Activated T-cell treated with anti-CD3 and anti-CD28 coated beads, Interleukin-2, amount 50 U/mL, for 24 hours (primary cell): ENCODE data around the gene ANKRD33B.

ENCODE experiments used
- DNase-seq: peaks from one replicate; pipeline ENCODE4 v3.0.0-alpha.2; 2020
- H3K27ac Mint-ChIP-seq: 2 replicates; pipeline ENCODE4 v1.8.0; 2020; ENCODE audit warnings: mild to moderate bottlenecking, mixed read lengths
- H3K27me3 Mint-ChIP-seq: 2 replicates; pipeline ENCODE4 v1.8.0; 2020; ENCODE audit warnings: mixed read lengths
- H3K36me3 Mint-ChIP-seq: 2 replicates; pipeline ENCODE4 v1.8.0; 2020; ENCODE audit warnings: low read depth, mixed read lengths
- H3K4me1 Mint-ChIP-seq: 2 replicates; pipeline ENCODE4 v1.8.0; 2020; ENCODE audit warnings: low read depth, mixed read lengths
- H3K4me3 Mint-ChIP-seq: 2 replicates; pipeline ENCODE4 v1.8.0; 2020; ENCODE audit warnings: mild to moderate bottlenecking, moderate library complexity, mixed read lengths
- H3K9me3 Mint-ChIP-seq: 2 replicates; pipeline ENCODE4 v1.8.0; 2020; ENCODE audit warnings: mixed read lengths

The ANKRD33B gene

DNA sequence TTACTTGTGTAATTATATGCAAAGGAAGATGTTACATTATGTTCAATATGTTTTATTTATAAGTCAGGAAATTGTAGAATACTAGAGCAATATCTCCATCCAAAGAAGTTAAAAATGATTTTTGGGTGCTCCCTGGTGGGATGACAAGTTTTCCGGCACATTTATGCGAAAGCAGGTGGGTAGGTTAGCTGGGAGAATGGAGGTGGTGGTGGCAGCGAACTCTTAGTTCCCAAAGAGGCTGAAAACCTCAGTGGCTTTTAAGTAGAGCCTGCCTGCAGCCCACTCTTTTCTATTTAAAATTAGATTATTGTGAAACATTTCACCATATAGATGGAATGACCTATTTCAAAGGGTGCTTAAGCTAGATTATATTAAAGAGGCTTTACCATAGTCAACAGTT is 51.8 kb downstream of the ANKRD33B start:
- Mint-ChIP-seq H3K27me3 (no peaks in the 10 kb centered on the region), H3K4me1 (no peaks in the 10 kb centered on the region), H3K9me3 (no peaks in the 10 kb centered on the region), H3K27ac (no peak overlapping the region), H3K36me3 (no peaks in the 10 kb centered on the region), H3K4me3 (no peak overlapping the region)
- no peak for DNase-seq

DNA sequence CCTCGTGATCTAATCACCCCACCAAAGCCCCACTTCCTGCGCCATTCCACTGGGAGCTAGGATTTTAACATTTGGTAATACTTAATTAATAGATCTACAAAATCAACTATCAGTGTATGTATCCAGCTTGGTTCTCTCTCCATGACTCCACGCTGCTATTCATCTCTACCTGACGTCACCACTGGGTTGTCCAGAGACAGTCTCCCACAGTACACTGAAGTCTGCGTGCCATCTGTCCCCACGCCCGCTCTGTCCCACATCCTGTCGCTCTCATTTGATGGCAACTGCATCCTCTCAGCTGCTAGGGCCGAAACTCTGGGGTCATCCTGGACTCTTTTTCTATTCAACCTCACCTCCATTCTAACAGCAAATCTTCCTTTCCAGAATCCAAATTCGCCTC is 53.2 kb downstream of the ANKRD33B start:
- Mint-ChIP-seq H3K36me3 (no peaks in the 10 kb centered on the region), H3K27ac (no peak overlapping the region), H3K4me1 (peaks cover 2% of the 10 kb centered on the region), H3K9me3 (no peaks in the 10 kb centered on the region), H3K27me3 (no peaks in the 10 kb centered on the region), H3K4me3 (no peak overlapping the region)
- no peak for DNase-seq

DNA sequence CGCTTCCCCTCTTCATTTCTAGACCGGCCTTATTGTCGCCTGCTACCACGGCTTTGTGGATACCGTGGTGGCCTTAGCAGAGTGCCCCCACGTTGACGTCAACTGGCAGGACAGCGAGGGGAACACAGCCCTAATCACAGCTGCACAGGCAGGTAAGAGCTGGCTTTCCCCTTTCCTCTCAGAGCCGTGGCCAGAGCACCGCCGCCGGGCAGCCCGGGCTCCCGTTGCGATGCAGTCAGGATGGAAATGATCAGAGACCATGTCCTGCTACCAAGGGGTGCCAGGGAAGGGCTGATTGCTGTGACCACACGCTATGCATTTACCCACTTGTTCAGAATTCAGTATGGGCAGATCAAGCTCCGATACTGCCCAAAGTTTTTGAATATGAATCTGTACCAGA is 54.4 kb downstream of the ANKRD33B start:
- H3K36me3 Mint-ChIP-seq, result no peaks in the 10 kb centered on the region
- no peak overlapping the region for H3K4me3 Mint-ChIP-seq
- no peak for DNase-seq
- peaks cover 2% of the 10 kb centered on the region for H3K4me1 Mint-ChIP-seq
- no peaks in the 10 kb centered on the region for H3K9me3 Mint-ChIP-seq
- no peaks in the 10 kb centered on the region for H3K27me3 Mint-ChIP-seq
- H3K27ac Mint-ChIP-seq, result no peak overlapping the region

DNA sequence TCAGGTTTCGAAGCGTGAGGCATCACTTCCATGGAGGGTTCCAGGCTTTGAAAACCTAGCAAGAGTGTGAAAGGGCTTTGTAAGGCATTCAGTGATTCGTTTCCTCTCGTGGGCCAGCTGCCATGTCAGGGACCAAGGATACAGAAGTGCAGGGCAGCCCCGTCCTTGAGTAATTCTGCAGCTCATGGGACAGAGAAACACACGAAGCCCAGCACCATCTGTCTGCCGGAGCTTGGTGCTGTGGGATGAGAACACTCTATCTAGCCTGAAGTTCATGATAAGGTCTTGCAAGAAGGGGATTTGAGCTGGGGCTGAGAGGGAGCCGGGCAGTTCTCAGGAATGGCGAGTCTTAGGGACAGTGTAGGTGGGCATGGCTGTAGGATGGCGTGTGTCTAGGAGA is 55.8 kb downstream of the ANKRD33B start:
- no peak for DNase-seq
- Mint-ChIP-seq H3K4me1 (peaks cover 2% of the 10 kb centered on the region), H3K27ac (no peak overlapping the region), H3K36me3 (no peaks in the 10 kb centered on the region), H3K27me3 (no peaks in the 10 kb centered on the region), H3K9me3 (no peaks in the 10 kb centered on the region), H3K4me3 (no peak overlapping the region)

DNA sequence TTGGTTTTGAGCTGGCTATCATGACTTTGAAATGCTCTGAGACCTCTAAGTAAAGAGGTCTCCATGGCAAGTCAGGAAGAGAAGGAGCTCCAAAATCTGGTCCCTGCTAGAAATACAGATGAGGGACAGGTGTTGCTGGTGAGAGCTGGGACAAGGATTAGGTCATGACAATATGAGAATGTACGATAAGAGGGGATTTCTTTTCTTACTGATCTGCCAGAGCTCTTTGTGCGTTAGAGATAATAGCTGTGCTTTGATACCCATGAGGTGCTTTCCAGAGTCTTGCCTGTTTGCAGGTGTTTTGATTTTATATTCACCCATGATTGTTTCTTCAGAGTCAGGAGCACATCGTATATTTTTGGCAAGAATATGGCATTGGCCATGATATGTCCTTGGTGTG is 56.5 kb downstream of the ANKRD33B start:
- Mint-ChIP-seq H3K36me3 (no peaks in the 10 kb centered on the region), H3K27me3 (no peaks in the 10 kb centered on the region), H3K9me3 (no peaks in the 10 kb centered on the region), H3K27ac (no peak overlapping the region), H3K4me1 (peaks cover 2% of the 10 kb centered on the region), H3K4me3 (no peak overlapping the region)
- DNase-seq, result no peak

DNA sequence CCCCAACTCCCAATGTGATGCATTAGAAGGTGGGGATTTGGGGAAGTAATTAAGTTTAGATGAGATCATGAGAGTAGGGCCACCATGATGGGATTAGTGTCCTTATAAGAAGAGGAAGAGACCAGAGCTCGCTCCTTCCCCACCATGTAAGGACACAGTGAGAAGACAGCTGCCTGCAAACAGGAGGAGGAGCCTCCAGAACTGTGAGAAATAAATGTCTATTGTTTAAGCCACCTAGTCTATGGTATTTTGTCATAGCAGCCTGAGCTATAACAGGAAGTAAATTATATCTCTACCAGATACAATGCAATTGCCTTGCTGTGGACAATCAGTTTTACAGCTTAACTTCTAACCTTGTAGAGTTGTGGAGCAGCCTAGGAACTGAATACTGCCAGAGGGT is 58.0 kb downstream of the ANKRD33B start:
- Mint-ChIP-seq H3K27me3 (no peaks in the 10 kb centered on the region), H3K36me3 (no peaks in the 10 kb centered on the region), H3K9me3 (no peaks in the 10 kb centered on the region), H3K4me1 (peaks cover 2% of the 10 kb centered on the region), H3K4me3 (no peak overlapping the region), H3K27ac (no peak overlapping the region)
- DNase-seq, result no peak

DNA sequence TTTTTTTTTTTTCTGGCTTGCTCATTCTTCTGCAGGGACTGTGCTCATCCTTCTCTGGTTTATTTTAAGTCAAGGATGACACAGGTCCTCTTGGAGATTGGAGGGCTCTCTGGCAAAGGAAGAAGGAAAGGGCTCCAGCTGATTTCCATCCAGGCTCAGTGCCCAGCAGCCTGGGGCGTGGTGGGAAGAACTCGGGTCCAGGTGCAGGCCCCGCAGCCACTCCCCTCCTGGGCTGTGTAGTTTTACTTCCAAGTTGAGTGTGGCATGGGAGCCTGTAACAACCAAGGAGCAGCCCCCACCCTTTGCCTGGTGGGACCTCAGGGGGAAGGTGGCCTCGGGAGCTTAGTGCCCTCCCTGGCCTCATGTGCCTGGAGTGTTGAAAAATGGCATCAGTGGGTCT is 58.9 kb downstream of the ANKRD33B start:
- H3K4me3 Mint-ChIP-seq, result no peak overlapping the region
- DNase-seq, result no peak
- H3K27me3 Mint-ChIP-seq, result no peaks in the 10 kb centered on the region
- H3K36me3 Mint-ChIP-seq, result no peaks in the 10 kb centered on the region
- H3K9me3 Mint-ChIP-seq, result no peaks in the 10 kb centered on the region
- no peak overlapping the region for H3K27ac Mint-ChIP-seq
- H3K4me1 Mint-ChIP-seq, result peaks cover 11% of the 10 kb centered on the region

DNA sequence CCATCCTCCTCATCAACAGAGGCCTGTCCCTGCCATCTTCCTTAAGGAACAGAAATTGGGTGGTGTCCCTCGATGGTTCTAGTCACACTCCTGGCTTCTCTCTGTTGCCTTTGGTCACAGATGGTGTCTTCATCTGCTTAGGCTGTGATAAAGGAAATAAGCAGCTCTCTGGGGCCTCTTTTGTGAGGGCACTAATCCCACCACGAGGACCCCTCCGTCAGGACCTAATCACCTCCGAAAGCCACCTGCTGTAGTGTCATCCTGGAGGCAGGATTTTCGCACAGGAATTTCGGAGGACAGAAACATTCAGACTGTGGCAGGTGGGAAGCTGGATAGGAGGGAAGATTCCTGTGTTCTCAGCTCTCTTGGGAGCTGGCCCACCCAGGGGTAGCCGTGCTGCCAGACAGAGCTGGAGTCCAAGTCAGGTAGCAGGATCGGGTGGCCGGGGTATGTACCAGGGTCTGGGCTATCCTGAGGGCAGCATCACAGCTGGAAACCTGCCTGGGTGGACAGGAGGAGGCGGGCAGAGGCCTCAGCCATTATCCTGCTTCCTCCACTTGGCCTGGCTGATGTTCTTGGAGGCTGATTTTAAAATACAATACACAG is 59.5 kb downstream of the ANKRD33B start:
- Mint-ChIP-seq H3K9me3 (no peaks in the 10 kb centered on the region), H3K27me3 (no peaks in the 10 kb centered on the region), H3K27ac (no peak overlapping the region), H3K4me3 (no peak overlapping the region), H3K4me1 (peaks cover 12% of the 10 kb centered on the region), H3K36me3 (no peaks in the 10 kb centered on the region)
- DNase-seq, result no peak

DNA sequence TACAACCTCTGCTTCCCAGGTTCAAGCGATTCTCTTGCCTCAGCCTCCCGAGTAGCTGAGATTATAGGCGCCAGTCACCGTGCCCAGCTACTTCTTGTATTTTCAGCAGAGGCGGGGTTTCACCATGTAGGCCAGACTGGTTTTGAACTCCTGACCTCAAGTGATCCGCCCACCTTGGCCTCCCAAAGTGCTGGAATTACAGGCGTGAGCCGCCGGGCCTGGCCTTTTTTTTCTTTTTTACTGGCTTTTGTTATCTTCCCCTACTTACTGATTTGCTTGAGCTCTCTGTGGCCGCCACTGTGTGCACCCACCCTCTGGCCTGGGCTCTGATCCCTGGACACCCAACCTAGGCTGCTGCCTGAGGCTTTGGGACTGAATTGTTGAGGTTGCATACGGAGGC is 60.3 kb downstream of the ANKRD33B start:
- Mint-ChIP-seq H3K4me1 (peaks cover 12% of the 10 kb centered on the region), H3K36me3 (no peaks in the 10 kb centered on the region), H3K27ac (no peak overlapping the region), H3K4me3 (no peak overlapping the region), H3K27me3 (peaks cover 7% of the 10 kb centered on the region), H3K9me3 (no peaks in the 10 kb centered on the region)
- DNase-seq, result no peak

DNA sequence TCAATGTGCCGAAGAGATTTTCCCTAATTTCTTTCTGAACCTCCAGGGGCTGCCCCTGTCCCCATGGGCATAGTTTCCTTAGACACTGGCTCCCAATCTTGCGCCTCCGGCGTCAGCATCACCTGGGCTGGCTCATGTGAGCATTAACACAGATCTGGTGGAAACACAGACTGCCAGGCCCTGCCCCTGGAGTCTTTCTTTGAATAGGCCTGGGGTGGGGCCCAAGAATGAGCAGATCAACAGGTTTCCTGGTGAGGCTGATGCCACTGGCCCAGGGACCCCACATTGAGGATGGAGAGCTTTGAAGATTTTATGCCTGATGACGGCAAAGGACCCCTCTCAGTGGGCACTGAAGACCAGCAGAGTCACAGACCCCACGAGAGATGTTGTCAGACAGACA is 60.8 kb downstream of the ANKRD33B start:
- peaks cover 12% of the 10 kb centered on the region for H3K4me1 Mint-ChIP-seq
- H3K27ac Mint-ChIP-seq, result no peak overlapping the region
- H3K27me3 Mint-ChIP-seq, result peaks cover 12% of the 10 kb centered on the region
- H3K9me3 Mint-ChIP-seq, result no peaks in the 10 kb centered on the region
- no peaks in the 10 kb centered on the region for H3K36me3 Mint-ChIP-seq
- H3K4me3 Mint-ChIP-seq, result no peak overlapping the region
- DNase-seq, result no peak

DNA sequence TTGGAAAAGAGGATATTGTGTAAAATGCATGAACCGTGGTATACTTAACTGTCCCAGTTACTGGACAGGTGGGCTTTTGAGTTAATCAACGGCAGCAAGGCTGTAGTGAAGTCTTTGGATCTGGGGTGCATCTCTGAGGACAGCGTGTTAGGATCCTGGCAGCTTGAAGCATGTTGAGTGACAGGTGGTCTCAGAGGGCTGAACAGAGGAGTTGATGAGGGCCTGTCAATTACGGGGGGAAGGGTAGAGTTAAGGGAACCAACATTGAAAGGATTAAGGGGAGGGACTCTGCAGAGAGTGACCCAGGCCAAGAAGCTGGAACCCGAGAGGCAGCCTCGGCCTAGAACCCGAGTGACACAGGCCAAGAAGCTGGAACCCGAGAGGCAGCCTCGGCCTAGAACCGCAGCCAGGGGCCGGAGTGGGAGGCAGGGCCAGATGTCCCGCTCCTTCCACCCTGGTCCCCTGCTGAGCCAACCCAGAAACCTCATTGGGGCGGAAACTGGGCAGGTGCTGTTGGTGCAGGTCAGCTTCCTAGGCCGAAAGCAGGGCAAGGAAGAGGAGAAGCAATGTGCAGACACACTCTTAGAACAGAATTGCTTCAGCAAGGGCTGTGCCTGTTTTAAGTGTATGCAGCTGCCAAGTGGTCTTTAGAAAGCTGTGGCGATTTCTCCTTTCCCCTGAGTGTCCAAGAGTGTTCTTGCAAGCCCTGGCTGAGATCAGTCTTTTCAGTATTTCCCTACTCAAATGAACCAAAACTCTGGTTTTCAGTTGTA is 62.0 kb downstream of the ANKRD33B start:
- Mint-ChIP-seq H3K4me1 (peaks cover 18% of the 10 kb centered on the region), H3K27ac (no peak overlapping the region), H3K9me3 (no peaks in the 10 kb centered on the region), H3K36me3 (no peaks in the 10 kb centered on the region), H3K4me3 (no peak overlapping the region), H3K27me3 (peaks cover 20% of the 10 kb centered on the region)
- DNase-seq, result no peak

DNA sequence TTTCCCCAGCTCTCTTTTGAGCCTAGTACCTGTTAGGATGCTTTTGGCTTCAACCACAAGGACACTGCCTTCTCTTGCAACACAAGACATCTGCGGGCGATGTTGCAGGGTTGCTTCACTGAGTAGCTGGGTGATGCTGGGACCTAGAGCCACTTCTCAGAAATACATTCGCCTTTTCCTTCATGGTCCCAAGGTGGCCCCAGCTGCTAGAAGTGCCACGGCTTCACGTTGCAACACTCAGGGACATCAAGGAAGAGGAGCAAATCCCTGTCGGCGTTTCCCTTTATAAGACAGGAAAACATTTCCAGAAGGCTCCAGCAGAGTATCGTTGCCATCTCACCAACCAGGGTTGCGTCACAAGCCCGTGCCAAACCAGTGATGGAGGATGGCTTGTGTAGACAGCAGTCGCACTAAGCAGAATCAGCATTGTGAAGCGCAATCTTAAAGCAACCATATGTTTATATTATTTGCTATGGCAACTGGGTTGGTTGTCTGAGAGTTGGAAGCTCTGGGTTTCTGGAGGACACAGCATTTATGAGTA is 62.7 kb downstream of the ANKRD33B start:
- Mint-ChIP-seq H3K27me3 (peaks cover 20% of the 10 kb centered on the region), H3K36me3 (no peaks in the 10 kb centered on the region), H3K27ac (no peak overlapping the region), H3K4me3 (no peak overlapping the region), H3K9me3 (no peaks in the 10 kb centered on the region), H3K4me1 (peaks cover 24% of the 10 kb centered on the region)
- DNase-seq, result no peak

DNA sequence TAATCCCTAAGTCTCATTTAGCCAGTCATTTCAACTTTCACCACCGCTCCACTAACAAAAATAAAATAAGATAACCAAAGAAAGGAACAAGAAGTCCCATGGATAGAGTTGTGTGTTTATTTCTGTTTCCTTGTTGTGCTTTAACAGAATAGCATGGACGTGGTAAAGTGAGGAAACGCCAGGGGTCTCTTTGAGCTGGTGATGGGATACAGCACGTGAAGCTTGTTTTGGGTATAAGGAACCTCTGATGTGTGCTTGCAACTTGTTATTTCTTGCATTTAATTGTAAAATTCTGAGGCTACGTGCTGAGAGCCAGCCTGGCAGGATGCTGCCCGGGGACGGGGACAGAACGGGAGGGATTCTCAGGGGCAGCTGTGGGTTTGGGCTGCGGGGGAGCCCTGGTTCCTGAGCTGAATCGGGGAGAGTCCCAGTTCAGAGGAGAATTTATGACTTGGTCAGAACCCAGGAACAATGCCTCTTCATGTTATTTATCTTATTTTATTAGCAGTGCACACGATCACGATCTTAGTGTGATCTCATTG is 63.4 kb downstream of the ANKRD33B start:
- H3K27me3 Mint-ChIP-seq, result peaks cover 20% of the 10 kb centered on the region
- no peaks in the 10 kb centered on the region for H3K36me3 Mint-ChIP-seq
- H3K9me3 Mint-ChIP-seq, result no peaks in the 10 kb centered on the region
- no peak for DNase-seq
- peak overlapping the region; percentile 50 for H3K27ac Mint-ChIP-seq
- H3K4me1 Mint-ChIP-seq, result peaks cover 29% of the 10 kb centered on the region
- peak overlapping the region; percentile 68 for H3K4me3 Mint-ChIP-seq

DNA sequence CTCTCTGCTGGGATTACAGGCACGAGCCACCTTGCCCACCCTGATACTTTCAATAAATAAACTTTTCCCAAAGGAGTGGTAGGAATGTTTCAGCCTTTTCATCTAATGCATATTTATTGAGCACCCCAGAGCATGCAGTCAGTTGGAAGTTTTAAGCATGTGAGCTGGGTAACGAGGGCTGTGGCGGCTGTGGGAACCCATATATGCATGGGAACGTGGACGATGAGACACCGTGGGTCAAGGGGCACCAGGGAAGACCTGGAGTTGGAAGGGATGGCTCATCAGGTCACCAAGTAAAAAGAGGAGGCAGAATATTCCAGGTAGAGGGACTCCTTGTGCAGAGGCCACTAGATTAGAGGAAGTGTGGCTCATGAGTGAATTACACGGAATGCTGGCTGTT is 64.7 kb downstream of the ANKRD33B start:
- DNase-seq, result no peak
- Mint-ChIP-seq H3K4me3 (no peak overlapping the region), H3K36me3 (no peaks in the 10 kb centered on the region), H3K9me3 (no peaks in the 10 kb centered on the region), H3K27me3 (peaks cover 20% of the 10 kb centered on the region), H3K4me1 (peaks cover 37% of the 10 kb centered on the region), H3K27ac (no peak overlapping the region)

DNA sequence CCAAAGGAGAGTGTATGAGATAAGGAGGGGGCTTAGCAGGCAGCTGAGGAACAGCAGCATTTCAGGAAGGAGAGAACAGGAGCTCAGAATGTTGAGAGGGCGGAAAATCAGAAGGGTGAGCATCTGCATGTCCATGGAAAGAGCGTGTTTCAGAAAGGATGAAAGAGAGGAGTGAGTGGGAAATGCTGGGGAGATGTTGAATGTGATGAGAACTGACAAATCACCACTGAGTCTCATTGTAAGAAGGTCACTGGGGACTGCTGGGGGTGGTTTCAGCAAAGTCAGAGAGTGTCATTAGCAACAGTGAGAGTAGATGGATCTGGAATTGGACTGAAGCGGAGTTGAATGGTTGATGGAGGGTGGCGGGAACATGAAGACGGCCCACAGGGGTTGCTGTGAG is 65.8 kb downstream of the ANKRD33B start:
- Mint-ChIP-seq H3K4me3 (no peak overlapping the region), H3K27ac (no peak overlapping the region), H3K36me3 (no peaks in the 10 kb centered on the region), H3K4me1 (peaks cover 46% of the 10 kb centered on the region), H3K27me3 (peaks cover 20% of the 10 kb centered on the region), H3K9me3 (no peaks in the 10 kb centered on the region)
- no peak for DNase-seq
